Stimulated activated CD8-positive, alpha-beta memory T cell treated with anti-CD3 and anti-CD28 coated beads, Interleukin-12 subunit alpha, Interleukin-12 subunit beta, amount 100 ng/mL, for 1 hour (primary cell): ENCODE data around the gene UBE4B.

Source experiments
- DNase-seq: peaks from one replicate; pipeline ENCODE4 v3.0.0-alpha.2; 2020; ENCODE audit warnings: low read depth

Gene UBE4B

GRCh38 chr1:10042746-10043145 is 10.0 kb downstream of the UBE4B start:
- no peak for DNase-seq

GRCh38 chr1:10045480-10046355 is 13.0 kb downstream of the UBE4B start:
- DNase-seq: no peak

- DNase-seq: no peak
Measured at GRCh38 chr1:10046356-10047085, 13.8 kb downstream of the UBE4B start.

DNA sequence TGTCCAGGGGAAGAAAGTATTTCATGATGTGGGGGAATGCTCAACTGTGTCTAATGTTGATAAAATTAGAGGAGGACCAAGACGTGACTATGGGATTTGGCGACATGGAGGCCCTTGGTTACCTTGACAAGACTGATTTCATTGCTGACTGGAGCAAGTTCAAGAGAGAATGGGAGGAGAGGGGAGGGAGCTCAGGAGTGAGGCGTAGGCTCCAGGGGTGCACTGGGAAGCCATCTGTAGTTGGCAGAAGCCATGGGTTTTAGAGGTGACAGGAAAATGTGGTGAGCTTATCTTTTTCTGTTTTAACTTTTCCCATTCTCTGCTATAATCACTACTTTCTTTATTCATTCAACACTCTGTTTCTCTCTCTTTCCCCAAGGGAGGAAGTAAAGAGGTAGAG is 15.8 kb downstream of the UBE4B start:
- no peak for DNase-seq

GRCh38 chr1:10050611-10051010 is 17.9 kb downstream of the UBE4B start:
- DNase-seq: no peak

DNA sequence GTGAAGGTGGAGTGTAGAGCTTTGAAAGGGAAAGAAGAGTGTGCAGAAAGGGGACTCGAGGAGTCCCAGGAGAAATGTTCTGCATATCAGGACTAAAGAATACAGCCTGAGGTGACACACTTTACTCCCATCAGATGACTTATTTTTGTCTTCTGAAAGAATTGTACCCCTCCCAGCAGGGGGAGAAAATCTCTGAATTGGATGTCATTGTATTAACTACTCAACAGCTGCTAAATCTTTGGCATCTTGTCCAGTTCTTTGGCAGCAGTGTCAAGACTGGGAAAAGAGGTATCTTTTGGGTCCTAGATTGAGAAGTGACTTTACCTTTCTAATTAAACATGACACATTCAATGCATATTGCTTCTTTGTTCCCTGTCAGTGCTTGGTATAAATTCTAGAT is 18.9 kb downstream of the UBE4B start:
- DNase-seq: no peak

DNA sequence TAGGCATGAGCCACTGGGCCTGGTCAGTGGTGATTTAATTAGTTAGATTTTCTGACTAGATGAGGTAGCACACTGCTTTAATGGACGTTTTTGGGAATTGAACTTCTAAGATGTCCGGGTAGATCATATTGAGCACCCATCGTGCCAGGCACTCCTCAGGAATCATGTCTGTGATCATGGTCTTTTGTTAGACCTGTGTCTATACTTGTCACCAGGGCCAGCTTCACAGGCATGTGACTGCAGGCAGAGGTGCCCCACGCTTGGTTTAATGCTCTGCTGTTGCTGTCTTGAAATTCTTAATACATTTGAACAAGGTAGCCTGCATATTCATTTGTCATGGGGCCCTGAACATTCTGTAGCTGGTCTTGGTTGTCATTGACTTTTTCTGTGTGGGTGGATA is 19.6 kb downstream of the UBE4B start:
- no peak for DNase-seq

- DNase-seq: no peak
Measured at GRCh38 chr1:10054465-10054864, 21.7 kb downstream of the UBE4B start.

DNA sequence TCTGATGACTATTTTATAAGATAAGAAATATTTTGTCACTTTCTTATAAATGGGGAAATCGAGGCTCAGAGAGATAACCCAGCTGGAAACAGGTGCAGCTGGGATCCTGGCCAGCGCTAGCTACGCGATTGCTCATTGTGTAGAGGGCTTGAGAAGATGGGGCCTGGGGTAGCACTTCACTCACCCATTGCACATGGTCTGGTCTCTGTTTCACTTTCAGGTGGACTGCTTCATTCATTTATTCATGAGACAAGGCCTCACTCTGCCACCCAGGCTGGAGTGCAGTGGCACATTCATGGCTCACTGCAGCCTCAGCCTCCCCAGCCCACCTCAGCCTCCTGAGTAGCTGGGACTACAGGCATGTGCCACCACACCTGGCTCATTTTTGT is 23.8 kb downstream of the UBE4B start:
- no peak for DNase-seq

DNA sequence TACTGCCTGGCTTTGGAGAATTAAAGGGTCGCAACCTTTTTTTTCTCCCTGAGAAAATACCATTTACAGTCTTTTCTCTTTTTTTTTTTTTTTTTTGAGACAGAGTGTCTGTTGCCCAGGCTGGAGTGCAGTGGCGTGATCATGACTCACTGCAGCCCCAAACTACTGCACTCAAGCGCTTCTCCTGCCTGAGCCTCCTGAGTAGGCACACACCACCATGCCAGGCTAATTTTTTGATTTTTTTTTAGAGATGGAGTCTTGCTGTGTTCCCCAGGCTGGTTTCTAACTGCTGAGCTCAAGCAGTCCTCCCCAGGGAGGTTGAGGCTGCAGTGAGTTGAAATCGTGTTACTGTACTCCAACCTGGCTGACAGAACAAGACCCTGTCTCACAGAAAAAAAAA is 24.6 kb downstream of the UBE4B start:
- no peak for DNase-seq

- no peak for DNase-seq
Measured at GRCh38 chr1:10057796-10058195, 25.0 kb downstream of the UBE4B start.

GRCh38 chr1:10059342-10059718 is 26.6 kb downstream of the UBE4B start:
- DNase-seq: no peak

DNA sequence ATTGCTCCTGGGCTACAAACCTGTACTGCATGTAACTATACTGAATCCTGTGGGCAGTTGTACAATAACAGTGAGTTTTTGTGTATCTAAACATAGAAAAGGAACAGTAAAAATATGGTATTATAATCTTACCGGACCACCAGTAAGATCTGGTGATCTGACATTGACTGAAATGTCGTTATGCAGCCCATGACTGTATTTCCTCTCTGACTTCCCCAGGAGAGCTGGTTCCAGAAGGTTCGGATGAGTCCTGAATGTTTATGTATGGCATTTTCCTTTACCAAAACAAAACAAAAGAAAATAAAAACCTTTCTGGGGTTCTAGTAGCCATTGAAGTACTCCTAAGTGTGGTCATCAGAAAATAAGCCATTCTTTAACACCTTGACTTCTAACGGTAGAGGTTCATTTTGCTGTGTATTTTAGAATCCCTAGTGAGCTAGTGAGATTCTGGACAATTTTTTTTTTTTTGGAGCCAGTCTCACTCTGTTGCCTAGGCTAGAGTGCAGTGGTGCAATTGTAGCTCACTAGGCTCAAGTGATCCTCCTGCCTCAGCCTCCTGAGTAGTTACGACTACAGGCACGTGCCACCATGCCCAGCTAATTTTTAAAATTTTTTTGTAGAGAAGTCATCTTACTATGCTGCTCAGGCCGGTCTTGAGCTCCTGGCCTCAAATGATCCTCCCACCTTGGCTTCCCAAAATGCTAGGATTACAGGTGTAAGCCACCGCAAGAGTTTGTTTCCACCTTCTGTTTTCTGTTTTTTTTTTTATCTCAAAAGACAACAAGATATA is 27.7 kb downstream of the UBE4B start:
- no peak for DNase-seq

DNA sequence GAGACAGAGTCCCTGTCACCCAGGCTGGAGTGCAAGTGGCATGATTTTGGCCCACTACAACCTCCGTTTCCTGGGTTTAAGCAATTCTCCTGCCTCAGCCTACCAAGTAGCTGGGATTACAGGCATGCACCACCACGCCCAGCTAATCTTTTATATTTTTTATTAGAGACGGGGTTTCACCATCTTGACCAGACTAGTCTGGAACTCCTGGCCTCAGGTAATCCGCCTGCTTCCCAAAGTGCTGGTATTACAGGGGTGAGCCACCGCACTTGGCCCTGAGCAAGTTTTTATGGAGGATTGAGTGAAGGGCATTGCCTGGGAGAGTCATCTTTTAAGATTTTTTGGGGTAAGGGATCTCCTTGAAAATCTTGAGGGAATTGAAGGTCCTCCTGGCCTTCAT is 28.5 kb downstream of the UBE4B start:
- no peak for DNase-seq

- DNase-seq: no peak
Measured at GRCh38 chr1:10063878-10064277, 31.1 kb downstream of the UBE4B start.

- DNase-seq: no peak
Measured at GRCh38 chr1:10064416-10065343, 31.9 kb downstream of the UBE4B start.

DNA sequence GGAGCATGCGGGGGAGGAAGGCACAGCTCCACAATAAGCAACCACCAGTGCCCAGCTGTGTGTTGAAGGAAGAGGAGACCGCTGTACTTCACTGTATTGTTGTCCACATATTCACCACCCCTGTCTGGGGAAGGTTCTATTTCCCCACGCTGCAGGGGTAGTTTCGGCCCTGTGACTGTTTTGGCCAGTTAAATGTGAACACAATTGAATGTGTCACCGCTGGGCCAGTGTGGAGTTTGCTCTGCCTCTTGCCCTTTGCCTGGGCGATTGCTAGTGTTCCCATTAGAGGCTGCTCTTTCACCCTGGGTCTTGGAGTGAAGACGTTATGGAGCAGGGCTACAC is 32.6 kb downstream of the UBE4B start:
- DNase-seq: no peak

DNA sequence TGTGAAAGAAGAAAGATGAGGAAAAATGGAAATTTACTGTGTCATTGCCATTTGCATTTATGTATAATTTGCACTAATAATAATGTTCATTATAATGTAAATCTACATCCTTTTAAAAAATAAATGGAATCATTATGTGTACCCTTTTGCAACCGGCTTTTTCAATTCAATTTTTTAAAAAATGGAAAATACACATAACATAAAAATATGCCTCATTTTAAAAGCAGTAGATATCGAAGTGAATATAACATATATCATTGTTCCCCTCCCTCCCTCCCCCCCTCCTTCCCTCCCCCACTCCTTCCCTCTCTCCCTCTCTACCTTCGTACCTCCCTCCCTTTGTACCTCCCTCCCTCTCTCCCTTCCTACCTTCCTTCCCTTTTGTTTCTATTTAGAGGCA is 33.0 kb downstream of the UBE4B start:
- DNase-seq: no peak

GRCh38 chr1:10068605-10069294 is 36.0 kb downstream of the UBE4B start:
- DNase-seq: no peak

- no peak for DNase-seq
Measured at GRCh38 chr1:10070206-10070605, 37.4 kb downstream of the UBE4B start.

DNA sequence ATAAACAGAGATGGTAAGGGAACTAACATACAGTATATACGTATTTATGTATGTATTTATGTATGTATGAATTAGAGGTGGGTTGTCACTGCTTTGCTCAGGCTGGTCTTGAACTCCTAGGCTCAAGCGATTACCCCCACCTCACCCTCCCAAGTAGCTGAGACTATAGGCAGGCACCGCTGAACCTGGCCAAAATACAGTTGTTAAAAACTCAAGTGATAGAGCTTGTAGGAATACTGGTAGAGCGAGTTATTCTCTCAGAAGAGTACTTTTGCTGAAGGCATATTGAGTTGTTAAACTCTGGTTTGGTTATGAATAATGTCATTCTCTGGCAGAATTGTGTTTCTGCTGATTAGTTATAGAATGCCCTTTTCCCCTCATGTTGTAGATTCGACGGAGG is 38.9 kb downstream of the UBE4B start:
- DNase-seq: no peak
